HepG2 (cell line): Measurements from ENCODE around the gene TMEM127. TPM values are rescaled to one million over a fixed set of nuclear protein-coding genes. Genes with fewer than 3 reads are reported as not detected.

ENCODE experiments used
- CHD2 ChIP-seq: IDR thresholded peaks from 2 replicates; pipeline ENCODE4 v1.6.1; 2011; ENCODE audit warnings: low read depth, low read length, improper control_type of control experiment
- CREM ChIP-seq, 2 experiments: sonication (generic) in 1 of 2; formaldehyde crosslinking in 1 of 2; IDR thresholded peaks; 2 replicates each; pipeline versions ENCODE4 v1.4.0 to v1.6.1; 2016 to 2020; ENCODE audit warnings: antibody characterized with exemption in 1 of 2, mild to moderate bottlenecking in 1 of 2, missing genetic modification reagents in 1 of 2
- GATAD2A ChIP-seq: IDR thresholded peaks from 2 replicates; pipeline ENCODE4 v1.6.1; 2016
- IKZF4 ChIP-seq: sonication (generic); formaldehyde crosslinking; IDR thresholded peaks from 2 replicates; pipeline ENCODE4 v1.5.1; 2020; ENCODE audit warnings: borderline replicate concordance, mild to moderate bottlenecking, low read depth, missing genetic modification reagents; ENCODE audit errors: not compliant biosample characterization
- KLF11 ChIP-seq: IDR thresholded peaks from 2 replicates; pipeline ENCODE4 v1.6.1; 2016; ENCODE audit warnings: missing compliant biosample characterization
- NFIC ChIP-seq: IDR thresholded peaks from 2 replicates; pipeline ENCODE4 v1.6.1; 2012; ENCODE audit warnings: mild to moderate bottlenecking, low read length, inconsistent platforms
- PAX8 ChIP-seq: sonication (generic); formaldehyde crosslinking; IDR thresholded peaks from 2 replicates; pipeline ENCODE4 v1.8.0; 2022; ENCODE audit warnings: mild to moderate bottlenecking, missing genetic modification reagents, borderline replicate concordance
- PLRG1 ChIP-seq: fragments of 450-650 bp; conservative IDR thresholded peaks from 2 replicates; pipeline ENCODE4 v1.6.1; 2016
- POLR2AphosphoS5 ChIP-seq: IDR thresholded peaks from 2 replicates; pipeline ENCODE4 v1.6.1; 2012; ENCODE audit warnings: low read depth, low read length
- RBM22 ChIP-seq: fragments of 200-400 bp; formaldehyde crosslinking; optimal IDR thresholded peaks from 2 replicates; pipeline ENCODE3; 2017; ENCODE audit warnings: mild to moderate bottlenecking, low read length, moderate library complexity
- SYNCRIP ChIP-seq: fragments of 200-400 bp; formaldehyde crosslinking; IDR thresholded peaks from 2 replicates; pipeline ENCODE4 v1.6.1; 2018; ENCODE audit warnings: mild to moderate bottlenecking, low read depth, low read length; ENCODE audit not compliant: insufficient read depth
- ZNF101 ChIP-seq: sonication (generic); formaldehyde crosslinking; IDR thresholded peaks from 2 replicates; pipeline ENCODE4 v1.4.0; 2020; ENCODE audit warnings: mild to moderate bottlenecking, low read depth, missing genetic modification reagents, borderline replicate concordance
- ZNF224 ChIP-seq: sonication (generic); formaldehyde crosslinking; IDR thresholded peaks from 2 replicates; pipeline ENCODE4 v1.5.0; 2020; ENCODE audit warnings: mild to moderate bottlenecking, missing genetic modification reagents
- ZNF326 ChIP-seq: sonication (generic); formaldehyde crosslinking; IDR thresholded peaks from 2 replicates; pipeline ENCODE4 v1.4.0; 2020; ENCODE audit warnings: missing genetic modification reagents, borderline replicate concordance
- ZNF446 ChIP-seq: sonication (generic); formaldehyde crosslinking; IDR thresholded peaks from 2 replicates; pipeline ENCODE4 v1.5.0; 2020; ENCODE audit warnings: mild to moderate bottlenecking, missing genetic modification reagents
- ZNF577 ChIP-seq: sonication (generic); formaldehyde crosslinking; IDR thresholded peaks from 2 replicates; pipeline ENCODE4 v1.4.0; 2020; ENCODE audit warnings: mild to moderate bottlenecking, low read depth, missing genetic modification reagents, borderline replicate concordance
- ZNF615 ChIP-seq: sonication (generic); formaldehyde crosslinking; IDR thresholded peaks from 2 replicates; pipeline ENCODE4 v1.5.0; 2020; ENCODE audit warnings: mild to moderate bottlenecking, missing genetic modification reagents, borderline replicate concordance
- ZNF75D ChIP-seq: sonication (generic); formaldehyde crosslinking; IDR thresholded peaks from 2 replicates; pipeline ENCODE4 v1.8.1; 2023; ENCODE audit warnings: missing genetic modification reagents, mild to moderate bottlenecking, borderline replicate concordance
- ZNF883 ChIP-seq: sonication (generic); formaldehyde crosslinking; IDR thresholded peaks from 2 replicates; pipeline ENCODE4 v1.5.1; 2020; ENCODE audit warnings: mild to moderate bottlenecking, missing genetic modification reagents; ENCODE audit errors: not compliant biosample characterization
- polyA plus RNA-seq, 8 experiments: library from polyadenylated mRNA; depleted of rRNA in 3 of 8; stranded (reverse) in 7 of 8; unstranded in 1 of 8; fragments of >200 nt; fragmentation: Illumina TruSeq in 4 of 8; extraction: Trizol in 4 of 8; gene quantifications; 2 replicates each; pipeline versions ENCODE4 v1.2.1 to v1.2.3, GENCODE V29; 2011 to 2016; ENCODE audit warnings: low read depth in 4 of 8, missing spikeins in 1 of 8, mixed read lengths in 1 of 8; ENCODE audit not compliant: insufficient read depth in 1 of 8
- total RNA-seq, 5 experiments: library from RNA; depleted of rRNA; stranded (reverse); fragments of >200 nt; fragmentation: Illumina TruSeq; extraction: Trizol; gene quantifications; 2 replicates each; pipeline ENCODE4 v1.2.3, GENCODE V29; 2016; ENCODE audit warnings: low read depth in 1 of 5
- TF ChIP-seq, protein P1 (sequence below): sonication (generic); formaldehyde crosslinking; IDR thresholded peaks from 2 replicates; pipeline ENCODE4 v1.4.0; 2020; ENCODE audit warnings: mild to moderate bottlenecking, missing genetic modification reagents
- TF ChIP-seq, protein P2 (sequence below): sonication (generic); formaldehyde crosslinking; IDR thresholded peaks from 2 replicates; pipeline ENCODE4 v1.4.0; 2020; ENCODE audit warnings: low read depth, mild to moderate bottlenecking, missing genetic modification reagents
- TF ChIP-seq, protein P3 (sequence below): sonication (generic); formaldehyde crosslinking; IDR thresholded peaks from 2 replicates; pipeline ENCODE4 v1.9.0; 2022; ENCODE audit warnings: missing genetic modification reagents, mild to moderate bottlenecking, borderline replicate concordance
- TF ChIP-seq, protein P4 (sequence below): sonication (generic); formaldehyde crosslinking; IDR thresholded peaks from 2 replicates; pipeline ENCODE4 v1.5.1; 2020; ENCODE audit warnings: missing genetic modification reagents, mild to moderate bottlenecking, borderline replicate concordance

The TMEM127 gene
- total and polyA plus RNA-seq, 2 of the 13 experiments (the other 11 are each of a cell fraction or from before 2014, with no cell fraction given), result 21.5 to 33.9 TPM

DNA sequence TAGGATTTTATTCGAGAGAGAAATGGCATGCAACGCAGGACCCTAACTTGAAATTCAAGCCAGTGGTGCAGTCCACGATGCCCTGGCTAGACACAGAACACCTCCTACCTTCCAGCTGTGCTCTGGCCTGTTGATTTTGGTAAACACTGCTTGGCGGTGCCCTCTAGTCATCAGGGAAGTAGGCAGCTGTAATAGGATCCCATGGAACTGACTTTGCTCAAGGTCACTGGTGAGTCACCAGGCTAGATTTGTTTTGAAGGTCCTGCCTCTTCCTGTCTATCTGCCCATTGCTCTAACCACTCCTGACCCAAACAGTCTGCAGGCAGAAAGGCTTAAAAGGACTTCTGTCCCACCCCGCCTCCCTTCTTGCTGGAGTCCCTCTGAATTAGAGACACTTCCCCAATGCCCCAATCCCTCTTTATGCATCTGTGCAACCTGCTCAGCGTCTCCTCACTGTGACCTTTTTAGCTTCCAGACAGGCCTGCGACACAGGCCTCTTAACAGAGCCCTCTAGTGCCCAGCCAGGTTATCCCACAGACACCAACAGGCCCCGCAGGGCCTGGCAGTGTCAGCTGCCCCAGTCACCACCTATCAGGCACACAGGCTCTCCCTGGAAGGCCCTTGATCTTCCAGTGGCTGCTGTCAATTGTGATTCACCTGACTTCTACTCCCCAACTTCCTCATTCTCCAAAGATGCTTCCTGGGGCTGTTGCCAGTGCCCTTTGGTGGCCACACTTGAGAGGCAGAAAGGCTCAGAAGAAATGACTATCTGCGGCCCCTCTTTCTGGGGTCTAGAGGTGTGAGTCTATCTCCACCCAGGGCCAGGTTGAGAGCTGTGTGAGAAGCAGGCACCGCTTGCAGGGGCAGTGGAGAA, 5.2 kb downstream of the TMEM127 start (continued):
- no peak; the same call in 1 of the 2 replicates for TF ChIP-seq CHD2
- no peak for TF ChIP-seq ZNF577 (CRISPR knock-in tag)
- TF ChIP-seq, protein P1, sequence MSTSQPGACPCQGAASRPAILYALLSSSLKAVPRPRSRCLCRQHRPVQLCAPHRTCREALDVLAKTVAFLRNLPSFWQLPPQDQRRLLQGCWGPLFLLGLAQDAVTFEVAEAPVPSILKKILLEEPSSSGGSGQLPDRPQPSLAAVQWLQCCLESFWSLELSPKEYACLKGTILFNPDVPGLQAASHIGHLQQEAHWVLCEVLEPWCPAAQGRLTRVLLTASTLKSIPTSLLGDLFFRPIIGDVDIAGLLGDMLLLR (CRISPR knock-in tag), result no peak; the same call in 1 of the 2 replicates
- no peak for TF ChIP-seq ZNF101 (CRISPR knock-in tag)
- no peak for TF ChIP-seq IKZF4 (CRISPR knock-in tag)
- no peak for TF ChIP-seq ZNF446 (CRISPR knock-in tag)
- TF ChIP-seq PAX8 (CRISPR knock-in tag), result no peak
- no peak for TF ChIP-seq ZNF75D (CRISPR knock-in tag)
- peak; percentile 93 for TF ChIP-seq GATAD2A (CRISPR knock-in tag)
- peak; percentile 82 for TF ChIP-seq NFIC
- no peak; the same call in 1 of the 2 replicates for TF ChIP-seq ZNF615 (CRISPR knock-in tag)
- TF ChIP-seq, protein P2, sequence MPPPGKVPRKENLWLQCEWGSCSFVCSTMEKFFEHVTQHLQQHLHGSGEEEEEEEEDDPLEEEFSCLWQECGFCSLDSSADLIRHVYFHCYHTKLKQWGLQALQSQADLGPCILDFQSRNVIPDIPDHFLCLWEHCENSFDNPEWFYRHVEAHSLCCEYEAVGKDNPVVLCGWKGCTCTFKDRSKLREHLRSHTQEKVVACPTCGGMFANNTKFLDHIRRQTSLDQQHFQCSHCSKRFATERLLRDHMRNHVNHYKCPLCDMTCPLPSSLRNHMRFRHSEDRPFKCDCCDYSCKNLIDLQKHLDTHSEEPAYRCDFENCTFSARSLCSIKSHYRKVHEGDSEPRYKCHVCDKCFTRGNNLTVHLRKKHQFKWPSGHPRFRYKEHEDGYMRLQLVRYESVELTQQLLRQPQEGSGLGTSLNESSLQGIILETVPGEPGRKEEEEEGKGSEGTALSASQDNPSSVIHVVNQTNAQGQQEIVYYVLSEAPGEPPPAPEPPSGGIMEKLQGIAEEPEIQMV (CRISPR knock-in tag), result peak; percentile 64
- peak; percentile 50; the same call in 1 of the 2 replicates for TF ChIP-seq ZNF224 (CRISPR knock-in tag)
- TF ChIP-seq PLRG1, result no peak
- peak; percentile 88 for TF ChIP-seq POLR2AphosphoS5
- peak; percentile 78 for TF ChIP-seq CREM (IDR thresholded peaks at IDR 0.05)
- no peak for TF ChIP-seq CREM (CRISPR knock-in tag; IDR thresholded peaks at IDR 0.05)
- TF ChIP-seq ZNF326, result no peak
- no peak for TF ChIP-seq SYNCRIP
- peak; percentile 69 for TF ChIP-seq KLF11 (CRISPR knock-in tag)
- no peak for TF ChIP-seq ZNF883 (CRISPR knock-in tag)
- TF ChIP-seq, protein P3, sequence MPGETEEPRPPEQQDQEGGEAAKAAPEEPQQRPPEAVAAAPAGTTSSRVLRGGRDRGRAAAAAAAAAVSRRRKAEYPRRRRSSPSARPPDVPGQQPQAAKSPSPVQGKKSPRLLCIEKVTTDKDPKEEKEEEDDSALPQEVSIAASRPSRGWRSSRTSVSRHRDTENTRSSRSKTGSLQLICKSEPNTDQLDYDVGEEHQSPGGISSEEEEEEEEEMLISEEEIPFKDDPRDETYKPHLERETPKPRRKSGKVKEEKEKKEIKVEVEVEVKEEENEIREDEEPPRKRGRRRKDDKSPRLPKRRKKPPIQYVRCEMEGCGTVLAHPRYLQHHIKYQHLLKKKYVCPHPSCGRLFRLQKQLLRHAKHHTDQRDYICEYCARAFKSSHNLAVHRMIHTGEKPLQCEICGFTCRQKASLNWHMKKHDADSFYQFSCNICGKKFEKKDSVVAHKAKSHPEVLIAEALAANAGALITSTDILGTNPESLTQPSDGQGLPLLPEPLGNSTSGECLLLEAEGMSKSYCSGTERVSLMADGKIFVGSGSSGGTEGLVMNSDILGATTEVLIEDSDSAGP (CRISPR knock-in tag), result peak; percentile 59
- TF ChIP-seq, protein P4, sequence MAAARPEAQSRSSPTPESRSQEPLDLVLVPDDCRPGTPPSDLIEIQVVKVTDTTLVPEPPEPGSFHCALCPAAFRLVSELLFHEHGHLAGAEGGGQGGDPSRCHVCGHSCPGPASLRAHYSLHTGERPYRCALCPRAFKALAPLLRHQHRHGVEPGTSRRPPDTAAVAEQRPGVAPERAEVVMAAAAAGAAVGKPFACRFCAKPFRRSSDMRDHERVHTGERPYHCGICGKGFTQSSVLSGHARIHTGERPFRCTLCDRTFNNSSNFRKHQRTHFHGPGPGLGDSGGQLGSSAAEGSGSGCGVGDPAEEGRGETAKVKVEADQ, result no peak
- peak; percentile 71 for TF ChIP-seq RBM22
